Frontal cortex (tissue), 4 donors: ENCODE measurements around the gene NPTX1. TPM values are rescaled to one million over a fixed set of nuclear protein-coding genes. Genes with fewer than 3 reads are reported as not detected.
"Not testable (repeated sequence)": the region's sequence is repeated elsewhere in the genome, so short reads cannot be mapped to it uniquely, and the experiment has no call there.

ENCODE experiments used
- DNase-seq, 2 donors: peaks; one replicate each; pipeline ENCODE4 v3.0.0; 2012; ENCODE audit warnings: low spot score in 2 of 2
- FAIRE-seq: peaks from 2 replicates; lab custom pipeline; 2012; peaks lifted over from hg19 to GRCh38; lab: Jason Lieb, UNC
- total RNA-seq: library from RNA; depleted of rRNA; stranded (reverse); fragments of >200 nt; gene quantifications from one replicate; pipeline ENCODE4 v1.2.3, GENCODE V29; 2014
- donor health status: control.
- donor health status: control.
- donor health status: control.

NPTX1 gene
- 6.1 TPM for total RNA-seq

GRCh38 chr17:80475910-80476876 is at the start of gene NPTX1:
Gene NPTX1 (minus strand): TSS chr17:80476607. CDS start chr17:80476446, 161 bp downstream.
- FAIRE-seq: no peak
- DNase-seq: peak; percentile 65

DNA sequence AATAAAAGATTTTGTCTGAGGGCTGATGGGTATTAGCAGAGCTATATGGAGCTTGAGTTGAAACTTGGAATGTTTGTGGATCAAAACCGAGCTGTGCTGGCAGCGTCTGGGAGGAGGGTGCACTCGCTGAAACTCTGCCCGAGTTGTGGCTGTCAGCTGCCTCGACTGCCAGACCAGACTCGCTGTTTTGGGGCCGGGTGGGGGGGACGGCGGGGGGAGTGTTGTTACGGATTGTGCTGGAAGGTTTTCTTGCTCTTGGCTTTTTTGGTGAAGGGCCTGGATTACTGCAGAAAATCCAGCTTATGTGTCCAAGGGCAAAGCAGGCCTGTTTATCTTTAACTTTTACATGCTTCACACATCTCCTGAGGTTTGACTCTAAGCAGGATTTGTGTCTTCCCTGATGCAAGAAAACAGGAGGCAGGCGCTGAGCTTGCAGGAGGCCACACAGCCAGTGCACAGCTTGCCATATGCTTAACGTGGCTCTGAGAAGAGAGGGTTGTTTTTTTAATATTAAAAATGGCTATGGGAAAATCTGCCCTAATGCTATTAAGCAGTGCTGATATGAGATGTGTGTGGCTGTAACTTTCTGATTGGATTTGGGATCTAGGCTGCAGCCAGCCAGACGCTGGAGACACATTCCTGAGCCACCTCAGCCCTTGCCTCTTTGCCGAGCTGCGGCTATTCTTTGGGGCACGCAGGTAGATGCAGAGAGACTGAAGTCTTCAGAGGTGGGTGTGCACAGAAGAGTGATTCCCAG is 47.7 kb upstream of the NPTX1 start:
- DNase-seq (no peak), FAIRE-seq (no peak)

- DNase-seq (no peak), FAIRE-seq (no peak)
These were observed 46.8 kb upstream of the NPTX1 start for GRCh38 chr17:80523054-80523744.

- DNase-seq (no peak), FAIRE-seq (no peak)
These were observed 44.5 kb upstream of the NPTX1 start for GRCh38 chr17:80520810-80521455.

DNA sequence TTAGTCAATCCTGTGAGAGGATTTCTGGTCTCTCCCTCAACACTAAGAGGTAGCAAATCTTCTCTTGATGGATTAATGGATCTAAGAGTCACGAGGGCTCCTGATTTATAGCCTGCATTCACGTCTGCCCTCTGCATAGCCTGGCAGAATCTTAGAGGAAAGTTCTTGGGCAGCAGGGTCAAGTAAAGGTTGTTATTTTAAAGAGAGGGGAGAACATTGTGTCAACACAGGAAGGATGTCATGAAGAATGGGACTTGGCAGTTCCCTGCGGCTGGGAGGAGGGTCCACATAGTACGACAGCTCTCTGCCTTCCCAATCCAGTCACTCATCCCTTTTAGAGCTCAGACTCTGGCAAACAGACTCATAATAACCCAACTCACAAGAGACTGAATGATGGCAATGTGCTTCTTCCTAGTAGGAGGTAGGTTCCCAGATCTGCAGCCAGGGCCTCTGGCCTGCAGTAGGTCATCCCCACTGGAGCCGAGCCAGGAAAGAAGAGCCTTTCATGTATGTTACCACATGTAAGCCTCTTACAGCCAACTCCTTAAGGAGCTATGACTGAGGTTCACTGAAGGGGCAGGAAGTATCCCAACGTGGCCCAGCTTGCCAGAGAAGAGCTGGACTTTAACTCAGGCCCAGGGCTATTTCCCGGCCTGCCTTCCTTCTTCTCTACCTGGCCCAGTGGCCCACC is 42.8 kb upstream of the NPTX1 start:
- DNase-seq (no peak), FAIRE-seq (no peak)

- DNase-seq (no peak), FAIRE-seq (no peak)
These were observed 42.0 kb upstream of the NPTX1 start for GRCh38 chr17:80518392-80518791.

- FAIRE-seq (no peak), DNase-seq (no peak)
These were observed 41.2 kb upstream of the NPTX1 start for GRCh38 chr17:80517641-80518040.

GRCh38 chr17:80516171-80516932 is 39.9 kb upstream of the NPTX1 start:
- FAIRE-seq (no peak), DNase-seq (no peak)

GRCh38 chr17:80513892-80514291 is 37.5 kb upstream of the NPTX1 start:
- no peak for FAIRE-seq
- no peak for DNase-seq

DNA sequence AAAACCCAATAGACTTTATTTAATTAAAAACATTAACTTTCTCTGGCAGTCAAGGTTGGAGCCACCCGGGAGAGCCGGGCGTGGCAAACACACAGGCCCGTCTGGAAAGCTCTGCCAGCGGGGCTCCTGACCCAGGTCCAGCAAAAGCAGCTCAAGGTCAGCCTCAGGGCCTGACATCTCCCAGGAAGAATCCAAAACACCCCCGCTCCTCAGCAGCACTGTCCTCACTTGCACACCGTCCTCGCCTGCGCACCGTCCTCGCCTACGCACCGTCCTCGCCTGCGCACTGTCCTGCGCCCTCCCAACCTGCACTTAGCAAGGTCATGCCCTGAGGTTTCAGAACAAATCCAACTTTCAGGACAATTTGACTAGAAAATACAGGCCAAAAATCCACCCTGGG is 36.8 kb upstream of the NPTX1 start:
- DNase-seq (no peak), FAIRE-seq (no peak)

- no peak for FAIRE-seq
- no peak for DNase-seq
These were observed 35.8 kb upstream of the NPTX1 start for GRCh38 chr17:80512233-80512632.

GRCh38 chr17:80511222-80512180 is 35.1 kb upstream of the NPTX1 start:
- FAIRE-seq (no peak), DNase-seq (no peak)

GRCh38 chr17:80510772-80511171 is 34.4 kb upstream of the NPTX1 start:
- FAIRE-seq: no peak
- DNase-seq: no peak

DNA sequence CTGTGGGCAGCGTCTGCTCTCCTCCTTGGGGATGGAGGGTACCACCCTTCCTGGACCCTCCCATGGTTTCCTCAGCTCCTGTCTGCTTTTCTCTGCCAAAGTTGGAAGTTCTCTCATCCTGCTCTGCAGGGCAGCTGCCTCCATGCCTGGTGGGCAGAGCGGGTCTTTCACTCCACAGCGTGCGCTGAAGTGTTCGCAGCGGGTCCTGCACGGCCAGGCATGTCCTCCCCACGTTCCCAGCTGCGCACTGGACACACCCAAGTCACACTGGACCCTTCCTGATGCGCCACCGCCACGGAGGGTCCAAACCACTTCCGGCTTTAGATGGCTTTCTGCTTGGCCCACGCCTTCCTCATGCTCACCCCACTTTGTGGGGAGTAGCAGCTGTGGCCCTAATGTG is 33.7 kb upstream of the NPTX1 start:
- FAIRE-seq: no peak
- DNase-seq: no peak

DNA sequence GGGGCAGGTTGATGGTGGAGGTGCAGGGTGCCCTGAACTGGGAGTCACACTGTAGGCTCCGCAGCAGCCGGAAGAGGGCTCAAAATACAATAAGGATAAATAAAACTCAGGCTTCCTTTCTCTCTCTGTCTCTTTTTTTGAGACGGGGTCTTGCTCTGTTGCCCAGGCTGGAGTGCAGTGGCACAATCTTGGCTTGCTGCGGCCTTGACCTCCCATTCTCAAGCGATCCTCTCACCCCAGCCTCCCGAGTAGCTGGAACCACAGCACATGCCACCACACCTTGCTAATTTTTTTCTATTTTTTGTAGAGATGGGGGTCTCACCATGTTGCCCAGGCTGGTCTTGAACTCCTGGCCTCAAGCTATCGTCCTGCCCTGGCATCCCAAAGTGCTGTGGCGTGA is 32.9 kb upstream of the NPTX1 start:
- no peak for DNase-seq
- no peak for FAIRE-seq

- no peak for FAIRE-seq
- DNase-seq: no peak
These were observed 31.6 kb upstream of the NPTX1 start for GRCh38 chr17:80507965-80508364.

GRCh38 chr17:80507177-80507576 is 30.8 kb upstream of the NPTX1 start:
- FAIRE-seq, DNase-seq: not testable (repeated sequence)
